GM23248 (cell line): ENCODE results near the gene CLDN12.

Source experiments
- EZH2 ChIP-seq: fragments of 200-600 bp; sonication (generic); IDR thresholded peaks from 2 replicates; pipeline ENCODE4 v1.6.1; 2018; ENCODE audit warnings: antibody characterized with exemption, mild to moderate bottlenecking; ENCODE audit not compliant: insufficient read depth, poor library complexity, severe bottlenecking
- EZH2phosphoT487 ChIP-seq: fragments of 200-600 bp; sonication (generic); IDR thresholded peaks from 2 replicates; pipeline ENCODE4 v1.6.1; 2018; ENCODE audit warnings: antibody characterized with exemption, moderate library complexity, mild to moderate bottlenecking, low read depth; ENCODE audit not compliant: insufficient read depth

DNA sequence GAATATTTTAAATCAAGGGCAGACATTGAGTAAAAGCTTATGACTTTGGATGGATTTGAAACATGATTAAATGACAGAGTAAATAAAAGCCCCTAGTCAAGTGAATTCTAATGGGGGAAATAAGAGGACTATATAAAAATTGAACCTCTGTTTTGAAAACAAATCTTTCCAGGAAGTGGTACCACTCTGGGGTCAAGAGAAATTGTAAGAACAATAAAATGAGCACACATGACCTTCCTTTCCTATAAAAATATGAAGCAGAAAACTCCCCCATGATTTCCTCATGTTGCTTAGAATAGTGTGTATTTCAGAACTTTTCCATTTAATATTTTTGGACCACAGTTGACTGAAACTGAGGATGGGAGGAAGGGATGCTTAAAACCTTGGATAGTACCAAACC is 12.3 kb upstream of the CLDN12 start:
- TF ChIP-seq EZH2phosphoT487: no peak
- no peak for TF ChIP-seq EZH2
